Lung (tissue), 12 donors: ENCODE results near the gene LRSAM1. TPM values are rescaled to one million over a fixed set of nuclear protein-coding genes. Genes with fewer than 3 reads are reported as not detected.

Experiments
- ATAC-seq: fragments of 200-7000 bp; cut with Tn5 transposase; one replicate; pipeline ENCODE4 v1.9.1; 2020; ENCODE audit warnings: moderate number of reproducible peaks; ENCODE audit not compliant: insufficient read depth, low FRiP score
- DNase-seq, 3 donors: peaks; one replicate each; pipeline ENCODE4 v3.0.0-alpha.2; 2013 to 2017
- H3K27ac ChIP-seq, 2 donors: one replicate each; pipeline ENCODE4 v1.5.1; 2013; ENCODE audit warnings: mild to moderate bottlenecking in 2 of 2, moderate library complexity in 2 of 2, control low read depth in 1 of 2, inconsistent platforms in 1 of 2, low read depth in 1 of 2, low read length in 1 of 2
- H3K27me3 ChIP-seq, 3 donors: one replicate each; pipeline ENCODE4 v1.5.1; 2013; ENCODE audit warnings: low read length in 2 of 3; ENCODE audit not compliant: control insufficient read depth in 3 of 3, insufficient read depth in 3 of 3
- H3K36me3 ChIP-seq, 4 donors: one replicate each; pipeline ENCODE4 v1.5.1; 2013; ENCODE audit warnings: low read length in 4 of 4, mild to moderate bottlenecking in 1 of 4, moderate library complexity in 1 of 4; ENCODE audit not compliant: control insufficient read depth in 4 of 4, insufficient read depth in 4 of 4
- H3K4me1 ChIP-seq, 5 donors: one replicate each; pipeline ENCODE4 v1.5.1; 2013; ENCODE audit warnings: low read length in 5 of 5, mild to moderate bottlenecking in 2 of 5, moderate library complexity in 1 of 5; ENCODE audit not compliant: control insufficient read depth in 5 of 5, insufficient read depth in 5 of 5
- H3K4me3 ChIP-seq: one replicate; pipeline ENCODE4 v1.5.1; 2013; ENCODE audit warnings: mild to moderate bottlenecking, control low read depth, moderate library complexity
- H3K9ac ChIP-seq, 2 donors: one replicate each; pipeline ENCODE4 v1.5.1; 2013; ENCODE audit warnings: low read length in 2 of 2, control low read depth in 1 of 2; ENCODE audit not compliant: insufficient read depth in 1 of 2
- H3K9me3 ChIP-seq, 4 donors: one replicate each; pipeline ENCODE4 v1.5.1; 2013; ENCODE audit warnings: low read length in 3 of 4, mild to moderate bottlenecking in 1 of 4, moderate library complexity in 1 of 4; ENCODE audit not compliant: control insufficient read depth in 4 of 4, insufficient read depth in 3 of 4
- CTCF ChIP-seq: IDR thresholded peaks from 2 replicates; pipeline ENCODE4 v1.5.1; 2012; ENCODE audit warnings: mild to moderate bottlenecking; ENCODE audit errors: control extremely low read depth, extremely low read depth
- WGBS, 2 donors: extraction: QIAGEN DNeasy Blood & Tissue Kit; methylation state at CpG; one replicate each; pipeline ENCODE4 v1.1.7; 2013; 5-methylcytosine and 5-hydroxymethylcytosine counted together
- polyA plus RNA-seq, 2 donors: library from polyadenylated mRNA; stranded (reverse); fragments of 200-250 nt; gene quantifications; one replicate each; pipeline ENCODE4 v1.2.1, GENCODE V29; 2013
- total RNA-seq, 2 donors: library from RNA; depleted of rRNA in 1 of 2; stranded (reverse); fragments of >200 nt in 1 of 2; gene quantifications; one replicate each; pipeline ENCODE4 v1.2.1, GENCODE V29; 2014 to 2021
- donor health status: control.
- donor health status: control.
- donor health status: Bipolar disorder and iron deficiency.
- donor health status: healthy.
- donor health status: DM: yes; HTN: yes; CAD: no.

LRSAM1 gene
- total and polyA plus RNA-seq, 4 donors = 13.5 to 24.5 (median 18.0) TPM

DNA sequence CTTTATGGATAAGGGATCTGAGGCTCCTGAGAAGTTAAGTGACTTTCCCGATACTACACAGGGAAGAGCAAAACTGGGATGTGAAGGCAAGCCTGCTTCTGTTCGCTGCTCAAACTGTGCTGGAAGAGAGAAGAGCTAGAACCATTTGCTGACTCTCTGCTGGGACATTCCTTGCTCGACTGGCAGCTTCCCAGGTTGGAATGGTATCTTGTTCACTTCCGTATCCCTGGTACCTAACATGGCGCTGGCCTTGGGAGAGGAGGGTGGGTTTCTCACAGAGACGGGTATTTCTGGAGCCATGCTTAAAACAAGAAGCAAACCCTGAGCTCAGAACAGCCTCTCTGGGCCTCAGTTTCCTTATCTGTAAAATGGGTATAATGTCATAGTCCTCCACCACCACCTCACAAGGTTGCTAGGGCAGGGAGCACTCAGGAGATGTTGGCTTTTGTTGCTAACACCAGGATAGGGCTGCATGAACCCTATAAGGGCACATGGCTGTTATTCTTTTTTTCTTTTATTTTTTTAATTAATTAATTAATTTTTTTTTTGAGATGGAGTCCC is 92.7 kb downstream of the LRSAM1 start:
- no peak for DNase-seq
- Histone ChIP-seq H3K4me3 (no peak overlapping the region), H3K27me3 (no peaks in the 10 kb centered on the region), H3K27ac (peak overlapping the region in 1 of 2 donors; percentile 69), H3K36me3 (peaks cover 0 to 5% (median 1%) of the 10 kb centered on the region in 4 donors), H3K4me1 (peaks cover 6 to 68% (median 28%) of the 10 kb centered on the region in 5 donors), H3K9me3 (no peaks in the 10 kb centered on the region), H3K9ac (peak overlapping the region in 1 of 2 donors; percentile 67)
- no peak for ATAC-seq
- WGBS, 2 donors = 78 to 92% methylated on average over 6 of the region's 6 CpGs
- TF ChIP-seq CTCF = no peak

DNA sequence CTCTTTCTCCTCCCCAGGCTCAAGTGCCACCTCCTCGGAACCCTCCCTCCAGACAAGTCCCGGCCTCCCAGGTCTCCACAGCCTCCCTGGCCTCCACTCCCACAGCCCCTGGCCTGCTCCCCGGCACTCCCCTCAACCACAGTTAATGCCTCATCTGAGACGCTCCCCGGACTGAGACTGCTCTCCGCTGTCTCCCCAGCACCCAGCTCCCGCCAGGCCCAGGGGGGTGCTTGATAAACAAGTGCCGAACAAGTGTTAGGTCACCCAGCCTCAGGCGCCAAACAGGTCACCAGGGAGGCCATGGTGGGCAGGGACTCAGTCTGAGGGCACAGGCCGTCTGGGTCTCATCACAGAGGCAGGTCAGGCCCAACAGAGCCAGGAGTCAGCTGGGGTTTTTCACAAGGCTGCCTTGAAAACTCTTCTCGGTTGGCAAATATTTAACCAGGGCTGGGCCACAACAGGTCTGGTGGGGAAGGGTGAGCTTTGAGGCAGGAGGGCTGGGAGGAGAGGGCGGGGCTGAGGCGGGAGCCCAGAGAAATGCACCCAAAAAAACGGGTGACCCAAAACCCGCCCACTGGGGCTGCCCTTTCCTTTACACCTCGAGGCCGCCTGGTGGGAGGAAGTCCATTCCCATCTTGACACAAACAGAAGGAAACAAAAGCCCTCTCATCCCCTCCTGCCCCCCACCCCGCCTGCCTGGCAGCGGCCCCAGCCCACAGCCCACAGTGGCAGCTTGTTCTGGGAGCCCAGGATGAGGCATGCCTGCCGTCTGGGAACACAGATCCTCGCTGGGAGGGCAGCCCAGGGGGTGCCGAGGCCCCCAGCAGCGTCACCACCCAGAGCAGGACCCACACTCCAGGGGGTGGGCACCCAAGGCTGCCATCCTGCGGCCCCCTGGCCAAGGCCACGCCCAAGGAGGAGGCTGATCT is 94.2 kb downstream of the LRSAM1 start:
- DNase-seq = peak; percentile 70 to 86 (median 79)
- 28 to 40% methylated on average over 25 of the region's 25 CpGs for WGBS, 2 donors
- no peak overlapping the region for H3K4me3 ChIP-seq
- H3K27me3 ChIP-seq = no peaks in the 10 kb centered on the region
- H3K36me3 ChIP-seq = peaks cover 0 to 8% (median 3%) of the 10 kb centered on the region in 4 donors
- H3K27ac ChIP-seq = peak overlapping the region in 1 of 2 donors; percentile 94
- H3K9me3 ChIP-seq = peaks cover 0 to 1% (median 0%) of the 10 kb centered on the region in 4 donors
- H3K4me1 ChIP-seq = peaks cover 6 to 69% (median 32%) of the 10 kb centered on the region in 5 donors
- H3K9ac ChIP-seq = peak overlapping the region in 1 of 2 donors; percentile 44
- TF ChIP-seq CTCF = no peak
- peak; percentile 67 for ATAC-seq

DNA sequence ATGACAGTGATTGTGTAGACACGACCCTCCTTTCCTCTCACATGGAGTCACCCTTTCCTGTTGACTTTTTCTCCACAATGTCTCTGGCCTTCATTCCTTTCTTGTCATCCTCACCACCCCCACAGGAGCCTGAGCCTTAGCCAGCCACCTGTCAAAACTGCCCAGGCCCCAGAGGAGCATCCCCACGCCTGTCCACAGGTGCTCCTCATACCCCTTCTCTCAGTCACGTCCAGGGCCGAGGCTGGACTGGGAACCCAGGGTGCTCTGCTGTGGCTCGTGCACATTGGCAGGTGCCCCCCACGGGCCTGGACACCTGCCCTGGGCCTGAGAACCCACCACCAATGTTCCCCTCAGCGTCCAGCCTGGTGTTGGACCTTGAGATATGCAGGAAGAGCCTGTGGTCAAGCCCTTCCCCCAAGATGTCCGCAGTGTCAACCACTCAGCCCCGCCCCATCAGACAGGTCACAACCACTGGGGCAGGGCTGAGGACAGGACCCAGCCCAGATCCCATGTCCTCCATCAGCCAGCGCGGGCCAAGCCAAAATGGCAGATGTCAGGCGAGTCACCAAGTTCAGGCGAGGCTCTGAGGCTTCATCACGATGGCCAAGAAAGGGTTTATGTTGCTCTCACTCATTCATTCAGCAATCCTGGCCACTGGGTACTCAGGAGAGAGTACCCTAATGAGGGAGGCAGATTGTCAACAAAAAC is 95.0 kb downstream of the LRSAM1 start:
- Histone ChIP-seq H3K27ac (peak overlapping the region in 1 of 2 donors; percentile 94), H3K9ac (peak overlapping the region in 1 of 2 donors; percentile 44), H3K9me3 (peaks cover 0 to 1% (median 0%) of the 10 kb centered on the region in 4 donors), H3K4me3 (no peak overlapping the region), H3K36me3 (peaks cover 0 to 8% (median 3%) of the 10 kb centered on the region in 4 donors), H3K4me1 (peaks cover 6 to 65% (median 31%) of the 10 kb centered on the region in 5 donors), H3K27me3 (no peaks in the 10 kb centered on the region)
- 65 to 73% methylated on average over 14 of the region's 14 CpGs for WGBS, 2 donors
- TF ChIP-seq CTCF = no peak
- ATAC-seq (no peak), DNase-seq (no peak)
